Measurements from ENCODE around the gene PRSS58.

The PRSS58 gene, protein sequence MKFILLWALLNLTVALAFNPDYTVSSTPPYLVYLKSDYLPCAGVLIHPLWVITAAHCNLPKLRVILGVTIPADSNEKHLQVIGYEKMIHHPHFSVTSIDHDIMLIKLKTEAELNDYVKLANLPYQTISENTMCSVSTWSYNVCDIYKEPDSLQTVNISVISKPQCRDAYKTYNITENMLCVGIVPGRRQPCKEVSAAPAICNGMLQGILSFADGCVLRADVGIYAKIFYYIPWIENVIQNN

GRCh38 chr7:142257958-142258357 is at the start of gene PRSS58:
Gene PRSS58, minus strand, starts transcription at chr7:142258058. Its CDS starts 351 bp downstream, at chr7:142257707.
- DNase-seq (ENCODE audit: low read depth), result no peak

DNA sequence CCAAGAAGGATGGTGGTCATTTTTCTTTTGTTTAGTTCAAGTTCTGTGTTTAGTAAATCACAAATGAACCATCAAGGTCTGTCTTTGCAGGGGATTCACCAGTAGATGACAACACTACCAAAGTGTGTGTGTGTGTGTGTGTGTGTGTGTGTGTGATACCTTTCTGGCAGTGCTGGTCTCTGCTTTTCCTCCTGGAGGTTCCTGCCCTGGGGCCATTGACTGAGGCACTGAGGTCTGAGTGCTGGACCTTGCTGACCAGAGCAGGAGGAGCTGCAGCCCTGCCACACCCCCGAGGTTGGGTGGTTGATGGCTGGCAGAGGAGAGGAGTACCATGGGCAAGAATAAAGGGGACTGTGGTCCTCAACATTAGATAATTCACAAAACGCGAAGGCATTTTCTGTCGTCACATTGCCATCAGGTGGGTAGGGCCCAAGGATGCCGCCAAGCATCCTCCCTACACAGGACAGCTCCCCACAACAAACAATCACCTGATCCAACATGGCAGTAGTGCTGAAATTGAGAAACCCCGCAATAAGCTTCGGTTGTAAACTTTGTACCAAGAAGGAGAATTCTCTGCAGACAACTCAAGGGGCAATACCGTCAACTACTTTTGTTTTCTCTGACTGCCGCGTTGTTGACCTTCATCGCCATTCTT is 49.5 kb upstream of the PRSS58 start:
- no peak for DNase-seq (ENCODE audit: low read depth)

- no peak for DNase-seq (ENCODE audit: low read depth)
These were observed 45.8 kb upstream of the PRSS58 start for GRCh38 chr7:142303650-142304049.

DNA sequence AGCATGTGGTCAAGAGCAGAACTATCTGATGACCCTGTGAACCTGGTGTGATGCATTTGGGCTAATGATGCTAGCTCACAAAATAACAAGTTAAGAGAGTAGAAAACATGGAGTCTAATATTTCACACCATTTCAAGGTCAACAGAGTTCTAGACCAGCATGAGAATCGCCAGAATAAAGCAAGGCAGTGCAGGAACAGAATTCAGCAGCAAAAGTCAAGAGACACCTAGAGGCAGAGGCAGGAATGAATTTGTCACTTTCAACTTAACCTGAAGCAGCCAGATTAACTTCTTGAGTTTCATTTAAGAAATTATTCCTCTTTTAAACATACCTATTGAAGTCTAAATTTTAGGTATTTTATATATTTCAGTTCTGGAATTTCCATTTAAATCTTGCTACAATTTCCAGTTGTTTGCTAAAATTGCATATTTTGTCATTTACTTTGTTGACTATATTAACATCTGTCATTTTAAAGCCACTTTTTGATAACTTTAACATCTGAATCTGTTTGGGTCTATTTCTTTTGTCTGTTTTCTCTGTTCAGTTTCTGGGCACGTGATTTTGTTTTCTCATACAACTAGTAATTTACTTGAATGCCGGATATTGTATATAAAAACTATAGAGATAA is 44.2 kb upstream of the PRSS58 start:
- DNase-seq (ENCODE audit: low read depth), result no peak

- DNase-seq (ENCODE audit: low read depth), result no peak
These were observed 43.4 kb upstream of the PRSS58 start for GRCh38 chr7:142301299-142301698.

GRCh38 chr7:142300689-142301088 is 42.8 kb upstream of the PRSS58 start:
- peak; percentile 26 for DNase-seq (ENCODE audit: low read depth)

DNA sequence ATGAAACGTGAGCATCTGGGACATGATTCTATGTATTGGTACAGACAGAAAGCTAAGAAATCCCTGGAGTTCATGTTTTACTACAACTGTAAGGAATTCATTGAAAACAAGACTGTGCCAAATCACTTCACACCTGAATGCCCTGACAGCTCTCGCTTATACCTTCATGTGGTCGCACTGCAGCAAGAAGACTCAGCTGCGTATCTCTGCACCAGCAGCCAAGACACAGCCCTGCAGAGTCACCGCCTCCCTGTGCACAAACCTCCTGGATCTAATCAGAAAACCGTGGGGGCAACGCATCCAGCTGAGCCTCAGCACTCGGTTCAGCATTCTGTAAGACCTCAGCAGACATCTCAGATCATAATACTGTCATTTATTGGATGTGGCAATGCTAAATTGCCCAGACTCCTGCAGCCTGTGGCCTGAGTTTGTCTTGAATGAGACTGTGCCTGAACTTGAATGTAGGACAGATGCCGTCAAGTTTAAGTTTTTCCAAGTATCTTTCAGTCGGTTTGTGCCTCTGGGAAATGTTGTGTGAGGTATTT is 41.5 kb upstream of the PRSS58 start:
- DNase-seq (ENCODE audit: low read depth), result no peak

DNA sequence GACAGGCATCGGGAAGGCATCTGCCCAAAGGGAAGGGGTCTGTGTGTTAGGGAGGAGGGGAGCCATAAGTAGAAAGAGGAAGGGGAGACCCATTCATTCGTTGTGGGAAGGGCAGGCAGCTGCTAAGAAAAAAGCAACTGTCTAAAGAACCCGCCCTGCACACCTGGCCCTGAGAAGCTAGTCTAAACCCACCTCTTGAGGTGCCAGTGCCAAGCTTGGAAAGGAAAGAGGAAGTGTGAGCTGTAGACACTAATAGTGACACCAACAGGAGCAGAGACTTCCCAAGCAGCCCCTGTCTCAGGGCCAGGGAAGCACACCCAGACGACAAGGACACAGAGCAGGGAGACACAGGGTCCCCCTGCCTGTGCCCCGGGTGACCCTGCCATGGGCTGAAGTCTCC is 40.8 kb upstream of the PRSS58 start:
- DNase-seq (ENCODE audit: low read depth), result no peak

GRCh38 chr7:142298009-142298408 is 40.2 kb upstream of the PRSS58 start:
- no peak for DNase-seq (ENCODE audit: low read depth)

DNA sequence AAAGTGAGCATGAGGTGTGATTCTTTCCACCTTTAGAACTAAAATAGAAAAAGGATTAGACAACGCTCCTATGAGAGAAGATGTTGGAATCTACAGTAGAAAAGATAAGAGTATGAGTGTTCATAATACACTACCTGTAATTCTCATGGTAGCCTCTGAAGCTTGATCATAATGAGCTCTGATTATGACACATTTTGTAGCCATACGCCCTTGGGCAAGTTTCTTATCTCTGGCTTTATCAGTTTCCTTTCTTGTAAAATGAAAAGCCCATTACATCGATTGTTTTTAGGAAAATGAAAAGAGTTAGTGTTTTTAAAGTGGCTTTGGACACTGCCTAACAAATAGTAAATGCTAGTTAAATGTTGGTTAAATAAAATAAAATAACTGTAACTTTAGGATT is 22.4 kb upstream of the PRSS58 start:
- no peak for DNase-seq (ENCODE audit: low read depth)

DNA sequence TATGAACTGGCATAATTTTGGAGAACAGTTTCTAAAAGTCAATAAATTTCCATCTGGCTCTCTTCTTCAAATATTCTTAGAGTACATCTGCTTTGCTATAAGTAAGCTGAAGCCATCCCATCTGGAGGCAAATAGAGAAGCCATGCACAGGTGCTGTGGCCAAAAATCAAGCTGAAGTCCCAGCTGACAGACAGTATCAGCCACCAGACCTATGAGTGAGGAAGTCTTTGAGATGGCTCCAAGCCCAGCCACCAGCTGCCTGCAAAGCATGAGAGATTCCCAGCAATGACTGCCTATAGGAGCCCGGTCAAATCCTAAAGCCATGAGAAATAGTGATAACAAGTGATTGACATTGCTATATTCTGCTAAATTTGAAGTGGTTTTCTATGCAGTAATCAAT is 21.7 kb upstream of the PRSS58 start:
- no peak for DNase-seq (ENCODE audit: low read depth)

DNA sequence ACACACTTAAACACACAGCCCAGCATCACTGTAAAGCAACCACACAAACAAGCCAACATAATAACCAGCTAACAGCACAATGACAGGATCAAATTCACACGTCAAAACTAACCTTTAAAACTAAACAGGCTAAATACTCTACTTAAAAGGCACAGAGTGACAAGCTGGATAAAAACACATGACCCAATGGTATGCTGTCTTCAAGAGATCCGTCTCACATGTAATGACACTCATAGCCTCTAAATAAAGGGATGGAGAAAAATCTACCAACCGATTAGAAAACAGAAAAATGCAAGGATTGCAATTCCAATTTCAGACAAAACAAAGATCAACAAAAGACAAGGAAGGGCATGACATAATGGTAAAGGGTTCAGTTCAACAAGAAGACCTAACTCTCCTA is 17.2 kb upstream of the PRSS58 start:
- no peak for DNase-seq (ENCODE audit: low read depth)

DNA sequence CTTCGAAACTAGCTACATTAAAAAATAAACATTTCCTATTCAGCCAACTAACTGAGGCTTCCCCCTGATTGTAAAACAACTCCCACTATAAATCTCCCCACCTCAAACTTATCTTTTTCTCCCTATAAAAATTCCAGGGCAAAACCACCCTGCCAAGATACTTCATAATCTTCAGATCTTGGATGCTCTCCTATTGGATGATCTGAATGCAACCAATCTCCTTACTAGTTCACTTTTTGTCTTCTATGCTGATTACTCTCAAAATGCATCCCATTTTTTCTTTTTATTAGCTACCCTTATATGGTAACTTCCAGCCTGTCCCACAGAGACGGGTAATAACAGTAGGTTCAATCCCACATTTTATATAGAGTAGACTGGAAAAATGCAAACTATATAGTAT is 15.0 kb upstream of the PRSS58 start:
- no peak for DNase-seq (ENCODE audit: low read depth)

DNA sequence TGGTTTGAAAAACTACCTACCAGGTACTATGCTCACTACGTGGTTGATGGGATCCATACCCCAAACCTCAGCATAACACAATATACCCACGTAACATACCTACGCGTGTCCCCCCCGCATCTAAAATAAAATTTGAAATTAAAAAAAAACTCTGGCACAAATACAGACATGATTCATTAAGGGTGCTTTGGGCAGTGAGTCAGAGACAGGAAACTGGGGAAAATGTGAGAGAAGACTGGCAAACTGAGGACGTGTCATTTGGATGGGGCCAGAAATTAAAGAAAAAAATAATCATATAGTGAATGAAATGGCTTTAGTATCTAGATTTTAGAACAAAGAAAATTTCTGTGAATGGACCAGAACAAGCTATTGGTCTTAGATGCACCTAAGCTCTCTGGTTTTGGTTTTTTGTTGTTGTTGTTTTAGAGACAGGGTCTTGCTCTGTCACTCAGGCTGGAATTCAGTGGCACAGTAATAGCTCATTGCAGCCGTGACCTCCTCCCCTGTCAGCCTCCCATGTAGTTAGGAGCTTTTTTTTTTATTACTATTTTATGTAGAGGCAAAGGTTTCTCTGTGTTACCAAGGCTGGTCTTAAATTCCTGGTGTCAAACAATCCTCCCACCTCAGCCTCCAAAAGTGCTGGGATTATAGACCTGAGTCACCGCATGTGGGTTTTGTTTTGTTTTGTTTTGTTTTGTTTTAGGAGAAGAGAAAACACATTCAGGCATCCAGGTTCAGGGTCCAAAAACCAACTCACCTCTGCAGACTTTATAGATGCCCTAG is 5.9 kb upstream of the PRSS58 start:
- no peak for DNase-seq (ENCODE audit: low read depth)

GRCh38 chr7:142250705-142251104 is 7.2 kb downstream of the PRSS58 start:
- DNase-seq (ENCODE audit: low read depth), result no peak

DNA sequence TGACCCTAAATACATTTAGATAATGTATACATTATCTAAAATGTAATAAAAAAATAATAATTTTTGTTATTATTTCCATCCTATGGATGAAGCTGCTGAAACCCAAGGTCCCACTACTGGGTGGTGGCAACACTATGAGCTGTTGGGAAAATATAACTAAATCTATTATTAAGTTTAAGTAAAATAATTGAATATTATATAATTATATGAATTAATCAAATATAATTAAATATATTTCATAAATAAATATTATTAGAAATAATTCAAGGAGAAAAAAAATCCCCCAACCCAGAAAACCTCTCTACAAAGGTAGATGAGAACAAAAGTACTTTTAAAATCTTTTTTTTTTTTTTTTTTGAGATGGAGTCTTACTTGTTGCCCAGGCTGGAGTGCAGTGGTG is 7.9 kb downstream of the PRSS58 start:
- DNase-seq (ENCODE audit: low read depth), result no peak

- DNase-seq (ENCODE audit: low read depth), result no peak
These were observed 9.4 kb downstream of the PRSS58 start for GRCh38 chr7:142248166-142249160.

GRCh38 chr7:142243823-142244222 is 14.0 kb downstream of the PRSS58 start:
- no peak for DNase-seq (ENCODE audit: low read depth)

DNA sequence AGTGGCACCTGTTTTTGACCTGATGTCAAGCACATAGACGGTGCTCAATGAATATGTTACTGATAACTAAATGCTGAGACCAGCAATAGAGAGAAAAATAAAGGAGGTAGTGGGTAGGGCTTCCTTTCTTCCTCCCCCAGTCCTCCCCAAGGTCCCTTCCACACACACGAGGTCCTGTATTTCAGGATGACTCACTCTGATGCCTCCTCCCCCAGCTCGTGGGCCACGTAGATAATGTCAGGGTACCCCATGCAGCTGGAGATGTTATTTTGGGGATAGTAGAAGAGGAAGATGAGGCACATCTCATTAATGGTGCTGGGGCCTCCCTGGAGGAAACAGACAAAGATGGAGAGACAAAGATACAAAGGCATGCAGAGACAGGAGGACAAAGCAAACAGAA is 17.3 kb downstream of the PRSS58 start:
- no peak for DNase-seq (ENCODE audit: low read depth)

GRCh38 chr7:142231716-142232115 is 26.1 kb downstream of the PRSS58 start:
- DNase-seq (ENCODE audit: low read depth), result no peak

DNA sequence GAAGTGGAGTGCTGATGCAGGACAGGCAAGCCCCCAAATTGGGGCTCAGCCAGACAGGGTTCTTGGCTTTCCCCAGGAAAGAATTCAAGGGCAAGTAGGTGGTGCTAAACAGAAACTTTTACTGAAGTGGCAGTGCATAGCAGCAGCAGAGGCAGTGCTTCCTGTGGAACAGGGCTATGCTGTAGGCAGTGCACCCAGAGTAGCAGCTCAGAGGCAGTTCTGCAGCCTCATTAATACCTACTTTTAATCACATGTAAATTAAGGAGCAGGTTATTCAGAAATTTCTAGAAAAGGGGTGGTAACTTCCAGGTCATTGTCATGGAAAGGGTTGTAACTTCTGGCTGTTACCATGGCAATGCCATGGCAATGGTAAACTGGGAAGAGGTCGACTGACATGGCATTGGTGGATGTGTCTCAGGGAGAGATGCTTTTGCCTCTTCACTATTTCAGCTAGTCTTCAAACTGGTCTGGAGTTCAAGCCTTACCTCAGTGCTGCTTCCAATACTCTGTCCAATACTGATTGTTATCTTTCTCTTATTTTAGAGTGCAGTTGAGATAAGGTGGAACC is 29.2 kb downstream of the PRSS58 start:
- DNase-seq (ENCODE audit: low read depth), result no peak
